CD4-positive, alpha-beta T cell treated with Interleukin-21 for 1 hour (primary cell): ENCODE measurements around the gene RXRA.

Source experiments
- DNase-seq: peaks from one replicate; pipeline ENCODE4 v3.0.0-alpha.2; 2020

Gene RXRA

DNA sequence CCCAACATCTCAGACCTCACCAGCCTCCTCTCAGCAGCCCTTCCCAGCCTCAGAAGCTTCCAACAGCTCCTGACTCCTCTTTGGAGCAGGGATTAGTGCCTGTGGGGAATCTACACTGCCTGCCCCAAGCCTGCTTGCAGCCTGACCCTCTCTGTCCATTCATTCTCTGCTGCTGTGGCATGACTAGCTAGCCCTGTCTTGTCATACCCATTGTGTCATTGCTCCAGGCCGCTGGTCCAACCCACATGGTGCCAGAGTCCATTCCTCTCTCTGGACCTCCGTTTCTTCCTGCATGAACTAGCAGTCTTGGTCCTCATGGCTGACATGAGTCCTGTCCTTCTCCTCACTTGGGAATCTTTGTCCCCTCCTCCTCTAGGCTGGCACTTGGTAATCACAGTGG is 12.8 kb upstream of the RXRA start:
- DNase-seq: no peak

DNA sequence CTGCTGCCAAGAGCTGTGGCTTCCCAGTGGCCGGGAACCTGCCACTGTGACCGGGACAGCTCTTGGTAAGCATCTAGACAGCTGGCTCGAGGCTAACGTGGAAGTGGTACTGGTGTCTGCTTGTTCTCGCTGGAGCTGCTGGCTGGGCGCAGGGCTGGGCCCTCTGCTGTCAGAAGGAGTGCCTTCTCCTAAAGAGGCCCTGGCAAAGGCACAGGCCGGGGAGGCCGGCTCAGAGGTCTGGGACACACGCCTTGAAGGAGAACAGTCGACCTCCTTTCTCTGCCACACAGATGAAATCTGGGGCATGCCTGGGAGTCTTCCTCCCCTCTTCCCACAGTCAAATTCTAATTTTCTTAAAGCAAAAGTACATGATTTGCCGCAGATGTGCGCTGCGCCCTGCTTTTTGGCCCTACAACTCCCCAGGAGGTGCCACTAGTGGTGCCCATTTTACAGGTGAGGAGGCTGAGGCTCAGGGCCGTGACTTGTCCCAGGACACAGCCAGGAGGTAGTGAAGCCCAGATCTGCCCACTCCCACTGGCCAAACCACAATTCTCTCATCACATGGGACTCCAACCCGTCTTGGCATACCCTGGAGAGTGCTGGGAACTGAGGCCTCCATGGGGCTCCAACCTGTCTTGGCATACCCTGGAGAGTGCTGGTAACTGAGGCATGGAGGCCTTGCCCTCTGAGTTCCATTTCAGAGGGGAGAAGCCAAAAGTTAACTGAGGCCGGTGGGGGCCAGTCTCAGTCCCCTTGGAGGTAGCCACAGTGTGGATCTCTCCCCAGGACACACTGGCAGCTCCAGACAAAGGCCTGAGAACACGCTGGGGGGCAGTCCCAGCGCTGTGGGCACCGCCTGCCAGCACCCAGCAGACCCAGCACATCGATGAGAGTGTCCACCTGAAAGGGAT is 12.0 kb upstream of the RXRA start:
- DNase-seq: no peak

DNA sequence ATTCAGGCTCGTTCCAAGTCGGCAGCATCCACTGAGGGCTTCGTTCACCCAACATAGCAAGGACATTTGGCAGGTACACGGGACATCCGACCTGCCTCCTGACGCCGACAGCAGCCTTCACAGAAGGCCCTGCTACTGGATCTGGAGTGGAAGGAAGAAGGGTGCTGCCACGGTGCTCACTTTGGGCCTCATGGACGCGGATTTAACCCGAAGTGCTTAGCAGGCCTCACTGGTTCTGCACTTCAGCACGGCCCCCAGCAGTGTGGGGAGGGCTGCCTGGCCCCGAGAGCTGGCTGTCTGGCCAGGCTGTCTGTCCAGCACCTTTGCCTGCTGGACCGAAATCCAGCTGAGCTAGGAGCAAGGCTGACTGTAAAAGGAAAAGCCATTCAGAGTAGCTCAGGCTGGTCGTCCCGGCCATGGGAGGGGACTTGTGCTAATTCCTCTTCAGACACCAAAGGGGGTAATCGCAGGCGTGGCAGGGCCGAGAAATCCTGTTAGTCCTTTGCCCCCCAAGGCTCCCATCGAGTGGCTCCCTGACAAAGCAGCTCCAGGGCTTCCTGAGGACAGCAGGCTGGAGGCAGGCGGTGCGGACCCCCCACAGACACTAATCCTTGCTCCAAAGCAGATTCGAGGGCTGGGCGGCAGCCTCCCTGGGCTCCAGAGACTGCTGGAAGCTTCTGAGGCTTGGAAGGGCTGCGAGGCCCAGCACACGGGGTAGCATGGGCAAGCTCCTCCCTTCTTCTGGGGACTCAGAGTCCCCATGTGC is 11.1 kb upstream of the RXRA start:
- DNase-seq: no peak

DNA sequence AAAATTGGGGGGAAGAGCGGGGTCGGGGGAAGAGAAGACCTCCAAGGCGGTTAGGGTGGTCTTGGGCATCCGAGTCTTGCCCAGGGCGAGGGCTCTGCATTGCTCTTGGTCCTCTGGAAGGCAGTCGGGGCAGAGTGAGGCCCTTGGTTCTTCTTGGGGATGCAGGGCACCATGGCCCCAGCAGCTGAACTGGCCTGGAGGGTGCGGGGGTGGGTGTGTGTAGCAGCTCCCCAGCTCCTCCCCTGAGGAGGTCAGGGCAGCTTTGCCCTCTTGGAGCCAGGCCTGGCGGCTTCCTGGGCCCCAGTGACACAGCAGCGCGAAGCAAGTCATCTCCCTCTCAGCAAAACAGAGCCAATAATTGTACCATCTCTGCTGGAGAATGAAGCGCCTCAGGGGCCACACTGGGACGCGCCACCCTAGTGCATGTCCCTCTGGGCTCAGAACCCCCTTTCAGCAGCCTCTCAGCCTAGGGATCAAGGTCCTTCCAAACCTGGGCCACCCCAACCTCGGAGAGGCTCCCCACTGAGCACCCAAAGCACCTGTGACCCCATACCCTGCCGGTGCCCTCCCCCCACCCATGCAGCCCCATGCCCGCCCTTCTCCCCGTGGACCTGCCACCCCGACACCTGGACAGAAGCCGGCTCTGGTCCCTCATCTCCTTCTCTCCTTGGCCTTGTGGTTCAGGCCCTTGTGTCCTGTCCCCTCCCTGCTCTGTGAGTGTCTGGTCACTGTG is 10.4 kb upstream of the RXRA start:
- DNase-seq: no peak

DNA sequence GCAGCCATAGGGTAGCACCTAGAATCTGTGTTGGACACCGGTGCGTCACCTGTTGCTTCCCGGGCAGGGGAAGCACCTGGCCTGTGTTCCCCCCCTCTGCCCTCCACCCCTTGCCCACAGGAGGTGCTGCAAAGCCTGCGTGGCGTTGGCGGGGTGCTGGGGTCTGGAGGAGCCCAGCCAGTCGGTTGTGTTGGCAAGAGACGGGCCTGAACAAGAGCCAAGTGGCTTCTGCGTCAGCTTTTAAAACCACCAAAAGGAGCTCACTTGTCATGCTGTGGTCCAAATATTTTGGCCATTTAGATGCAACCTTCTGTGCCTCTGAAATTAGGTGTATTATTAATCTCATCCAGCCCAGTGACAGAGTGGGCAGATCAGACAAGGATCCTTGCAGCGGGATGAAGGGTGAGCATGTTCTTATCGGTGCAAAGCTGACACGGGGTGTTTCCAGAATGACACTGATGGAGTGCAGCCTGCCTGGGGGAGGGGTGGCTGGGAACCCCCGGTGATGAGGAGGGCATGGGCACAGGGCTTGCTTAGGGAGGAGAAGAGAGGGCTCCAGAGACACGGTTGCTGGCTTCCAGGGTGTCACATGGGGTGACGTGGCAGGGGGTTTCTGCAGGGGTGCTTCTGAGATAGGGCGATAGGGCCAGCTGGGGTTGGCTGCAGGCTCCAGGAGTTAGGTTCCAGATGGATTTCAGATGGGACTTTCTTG is 9.7 kb upstream of the RXRA start:
- no peak for DNase-seq

DNA sequence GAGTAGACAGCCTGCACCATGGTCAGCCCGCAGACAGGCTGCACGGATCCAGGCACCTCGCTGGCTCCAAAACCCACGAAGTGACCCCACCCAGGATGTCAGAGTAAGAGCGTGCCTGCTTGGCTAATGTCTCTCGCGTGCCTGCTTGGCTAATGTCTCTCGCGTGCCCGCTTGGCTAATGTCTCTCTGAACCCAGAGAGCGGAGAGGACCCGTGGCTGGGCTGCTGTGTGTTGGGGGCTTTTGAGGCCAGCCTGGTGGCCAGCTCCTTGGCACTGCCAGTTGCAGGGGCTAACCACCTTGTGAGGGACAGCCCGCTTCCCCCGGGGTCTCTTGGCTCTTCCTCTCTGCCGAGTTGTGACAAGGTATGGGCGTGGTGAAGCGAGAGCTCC is 8.9 kb upstream of the RXRA start:
- no peak for DNase-seq

DNA sequence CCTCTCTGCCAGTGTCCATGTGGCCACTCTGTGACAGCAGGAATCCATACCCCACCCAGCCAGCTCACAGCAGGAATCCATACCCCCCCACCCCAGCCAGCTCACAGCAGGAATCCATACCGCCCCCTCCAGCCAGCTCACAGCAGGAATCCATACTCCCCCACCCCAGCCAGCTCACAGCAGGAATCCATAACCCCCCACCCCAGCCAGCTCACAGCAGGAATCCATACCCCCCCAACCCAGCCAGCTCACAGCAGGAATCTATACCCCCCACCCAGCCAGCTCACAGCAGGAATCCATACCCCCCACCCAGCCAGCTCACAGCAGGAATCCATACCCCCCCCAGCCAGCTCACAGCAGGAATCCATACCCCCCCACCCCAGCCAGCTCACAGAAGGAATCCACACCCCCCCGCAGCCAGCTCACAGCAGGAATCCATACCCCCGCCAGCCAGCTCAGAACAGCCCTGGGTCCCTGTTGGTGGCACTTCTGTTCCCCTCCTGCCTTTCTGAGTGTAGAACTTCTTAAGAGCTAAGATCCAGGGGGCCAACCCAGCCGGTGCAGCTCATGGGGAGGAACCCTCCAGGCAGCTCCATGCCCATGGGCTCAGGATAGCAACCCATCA is 8.4 kb upstream of the RXRA start:
- DNase-seq: no peak

DNA sequence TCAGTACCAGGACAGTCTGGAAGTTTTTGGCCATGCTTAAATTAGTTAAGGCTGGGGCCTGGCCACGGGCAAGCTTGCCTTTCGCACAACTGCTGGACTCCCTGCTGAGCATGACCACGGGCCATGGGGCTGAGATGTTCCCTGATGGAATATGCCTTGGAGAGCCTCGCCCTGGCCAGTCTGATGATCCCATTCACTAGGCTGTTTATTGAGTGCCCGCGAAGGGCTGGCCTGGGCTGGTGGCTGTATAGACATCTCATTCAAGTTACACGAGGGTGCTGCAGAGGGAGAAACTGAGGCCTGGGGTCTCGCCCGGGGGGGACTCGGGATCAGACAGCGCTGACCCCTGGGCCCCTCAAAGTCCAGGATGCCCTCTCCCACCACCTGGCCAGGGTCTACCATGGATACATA is 7.8 kb upstream of the RXRA start:
- no peak for DNase-seq

DNA sequence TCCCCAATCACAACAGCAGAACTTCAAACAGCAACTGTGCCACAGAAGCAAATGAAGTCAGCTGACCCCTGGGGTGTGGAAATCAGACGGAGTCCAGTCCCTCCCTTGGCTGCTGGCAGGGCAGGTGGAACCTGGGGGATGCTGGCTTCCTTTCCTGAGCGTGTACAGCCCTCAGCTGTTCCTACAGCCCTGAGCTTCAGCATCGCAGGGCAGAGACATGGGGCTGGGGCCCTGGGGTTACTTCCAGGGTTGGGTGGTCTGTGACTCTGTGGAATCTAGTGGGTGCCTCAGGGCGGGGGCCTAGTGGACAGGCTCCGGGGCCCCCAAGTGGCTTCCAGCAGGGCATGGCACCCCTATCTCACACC is 7.3 kb upstream of the RXRA start:
- no peak for DNase-seq

DNA sequence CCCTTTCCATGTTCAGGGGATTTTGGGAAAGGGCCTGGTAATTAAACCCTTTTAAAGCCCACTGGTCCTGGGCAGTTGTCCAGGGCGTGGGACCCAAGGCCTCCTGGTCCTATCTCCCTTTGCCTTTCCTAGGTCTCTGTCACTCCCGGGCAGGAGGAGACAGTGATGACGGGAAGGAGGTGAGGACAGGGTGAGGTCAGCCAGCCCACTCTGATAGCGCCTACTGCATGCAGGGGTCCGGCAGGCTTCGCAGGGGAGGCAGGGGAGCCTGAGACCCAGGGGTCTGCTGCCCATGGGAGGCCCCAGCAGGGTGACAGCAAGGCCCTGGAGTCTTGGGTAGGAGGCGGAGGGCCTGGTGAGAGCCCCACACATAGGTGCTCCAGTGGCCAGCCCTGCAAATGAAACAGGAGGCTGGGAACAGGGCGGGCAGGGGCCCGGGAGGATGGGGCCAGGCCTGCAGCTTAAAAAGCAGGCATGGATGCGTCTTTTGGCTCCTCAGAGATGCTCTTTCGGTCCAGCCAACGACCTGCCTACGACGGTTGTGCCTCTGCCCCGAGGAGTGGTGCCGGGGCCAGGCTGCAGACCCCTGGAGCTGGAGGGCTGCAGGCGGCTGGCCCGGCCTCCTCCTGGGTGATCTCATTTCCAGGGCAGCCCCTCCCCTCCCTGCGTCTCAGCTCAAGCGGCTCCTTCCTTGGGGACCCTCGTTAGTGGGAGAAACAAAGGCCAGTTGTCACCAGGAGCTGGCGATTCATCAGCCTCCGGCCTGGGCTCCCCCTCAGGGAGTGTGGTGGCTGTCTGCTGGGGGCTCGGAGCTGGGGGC is 6.7 kb upstream of the RXRA start:
- DNase-seq: no peak

DNA sequence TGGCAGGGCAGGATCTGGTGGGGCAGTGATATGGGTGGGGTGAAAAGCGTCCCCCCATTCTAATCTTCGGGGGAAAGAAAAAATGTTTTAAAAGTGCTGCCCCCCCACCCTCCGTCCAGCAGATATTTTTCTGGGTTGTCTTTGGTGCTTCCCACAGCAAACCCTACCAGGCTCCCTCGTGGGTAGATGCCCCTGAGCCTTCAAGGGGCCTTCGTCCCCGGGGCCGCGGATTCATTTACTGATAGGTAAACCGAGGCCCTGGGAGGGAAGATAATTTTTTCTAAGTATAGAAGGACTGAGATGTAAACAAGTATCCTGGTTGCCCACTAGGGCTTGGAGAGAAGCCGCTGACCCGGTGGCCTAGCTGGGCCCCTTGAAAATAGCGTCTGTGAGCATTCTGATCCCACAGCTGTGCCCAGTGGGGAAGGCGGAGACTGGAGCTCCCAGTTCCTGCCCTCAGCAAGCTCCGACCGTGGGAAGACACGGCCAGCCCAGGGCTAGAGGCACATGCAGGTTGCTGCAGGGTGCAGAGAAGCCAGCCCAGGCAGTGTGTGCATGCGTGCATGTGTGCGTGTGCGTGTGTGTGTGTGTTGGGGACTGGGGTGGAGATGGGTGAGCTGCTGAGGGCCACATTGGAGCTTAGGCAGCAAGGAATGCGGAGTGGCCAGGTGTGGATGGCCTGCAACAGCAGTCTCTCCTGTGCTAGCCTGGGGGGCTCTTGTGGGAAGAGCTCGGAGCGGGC is 6.0 kb upstream of the RXRA start:
- DNase-seq: no peak

DNA sequence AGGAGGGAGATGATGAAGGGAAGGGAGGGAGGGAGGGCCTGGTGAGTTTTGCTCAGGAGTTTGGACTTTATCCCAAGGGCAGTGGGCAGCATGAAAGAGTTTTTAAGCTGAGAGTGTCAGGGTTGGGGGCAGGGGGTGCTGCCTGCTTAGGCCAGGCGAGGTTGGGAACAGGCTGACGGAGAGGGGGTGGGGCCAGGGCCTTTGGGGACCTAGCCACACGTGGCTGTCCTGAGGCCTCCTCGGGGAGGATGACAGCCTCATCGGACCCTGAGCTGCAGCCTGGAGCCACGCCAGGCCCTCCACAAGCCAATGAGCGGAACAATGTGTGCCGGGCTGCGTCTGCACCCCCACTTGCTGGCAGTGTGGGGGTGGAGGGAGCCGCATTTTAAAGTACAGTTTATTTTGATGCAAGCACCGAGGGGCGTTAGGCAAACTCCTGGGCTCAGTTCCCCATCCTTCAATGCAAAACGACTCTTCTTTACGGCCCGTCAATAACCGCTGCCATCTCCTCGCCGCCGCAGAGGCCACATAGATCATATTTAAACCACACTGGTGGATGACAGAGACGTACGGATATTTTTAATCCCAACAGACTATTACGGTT is 5.3 kb upstream of the RXRA start:
- no peak for DNase-seq

DNA sequence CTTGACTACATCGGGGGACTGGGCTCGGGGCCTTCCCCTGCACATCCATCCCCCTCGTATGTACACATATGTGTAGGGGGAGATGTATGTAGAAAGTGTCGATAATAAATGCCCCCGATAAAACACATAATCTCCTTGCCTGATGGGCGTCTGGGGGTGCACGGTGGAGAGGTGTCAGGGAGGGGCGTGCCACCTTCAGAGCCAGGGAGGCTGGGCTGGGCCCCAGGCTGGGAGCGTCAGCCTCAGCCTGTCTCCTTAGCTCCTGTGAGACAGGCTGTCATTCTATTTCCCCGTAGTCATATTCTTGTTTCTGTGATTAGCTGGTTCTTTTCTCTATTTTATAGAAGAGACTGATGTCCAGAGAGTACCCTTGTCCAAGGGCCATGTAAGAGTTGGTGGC is 4.7 kb upstream of the RXRA start:
- DNase-seq: no peak

DNA sequence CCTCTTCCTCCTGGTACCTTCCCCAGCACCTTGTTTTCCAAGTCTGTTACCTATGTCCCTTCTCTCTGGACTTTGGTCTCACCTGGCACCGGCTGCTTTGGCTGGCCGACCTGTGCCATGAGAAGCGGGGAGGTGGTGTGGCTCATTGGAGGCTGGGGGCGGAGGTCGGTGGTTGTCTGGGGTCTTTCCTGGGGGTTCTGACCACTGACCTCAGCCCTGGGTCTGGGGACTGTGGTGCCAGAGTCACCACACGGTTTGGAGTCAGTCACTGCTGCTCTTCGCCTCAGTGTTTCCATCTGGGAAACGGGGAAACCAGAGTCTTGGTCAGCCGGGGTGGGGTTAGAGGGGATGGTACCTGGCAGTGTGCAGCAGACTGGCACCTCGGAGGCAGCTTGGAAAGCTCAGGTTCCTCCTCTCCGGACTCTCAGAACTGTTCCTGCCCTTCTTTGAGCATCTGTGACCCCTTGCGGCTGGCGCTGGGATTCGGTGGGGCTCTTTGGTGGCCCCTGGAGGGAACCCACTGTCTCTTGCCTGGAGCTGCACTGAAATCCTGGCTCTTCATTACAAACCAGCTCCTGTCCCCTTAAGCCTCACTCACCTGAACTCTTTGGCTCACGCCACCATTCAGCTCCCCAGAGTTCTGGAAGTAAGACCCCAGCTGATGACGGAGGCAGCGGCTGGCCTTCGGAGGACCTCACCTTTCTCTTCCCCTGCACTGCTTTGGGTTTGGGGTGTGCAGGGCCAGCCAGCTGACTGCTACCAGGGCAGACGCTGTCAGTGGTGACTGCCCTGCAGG is 4.1 kb upstream of the RXRA start:
- no peak for DNase-seq

DNA sequence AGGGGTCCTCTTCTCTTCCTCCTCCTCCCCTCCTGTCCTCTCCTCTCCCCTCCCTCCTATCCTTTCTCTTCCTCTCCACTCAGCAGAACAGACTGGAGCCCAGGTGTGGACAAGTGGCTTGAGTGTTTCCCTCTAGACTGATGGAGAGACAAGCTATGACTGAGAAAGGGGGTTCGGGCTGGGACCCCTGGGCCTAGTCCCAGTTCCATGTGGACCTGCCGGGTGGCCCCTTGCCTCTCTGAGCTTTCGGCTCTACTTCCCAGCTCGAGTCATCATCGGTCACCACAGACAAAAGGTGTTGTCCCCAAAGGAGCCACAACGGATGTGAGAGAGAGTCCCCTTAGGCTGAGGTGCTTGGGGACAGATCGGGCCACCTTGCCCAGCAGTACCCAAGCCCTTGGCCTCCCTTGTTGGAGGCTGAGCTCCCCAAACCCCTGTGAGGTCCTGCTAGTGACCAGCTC is 3.4 kb upstream of the RXRA start:
- no peak for DNase-seq

DNA sequence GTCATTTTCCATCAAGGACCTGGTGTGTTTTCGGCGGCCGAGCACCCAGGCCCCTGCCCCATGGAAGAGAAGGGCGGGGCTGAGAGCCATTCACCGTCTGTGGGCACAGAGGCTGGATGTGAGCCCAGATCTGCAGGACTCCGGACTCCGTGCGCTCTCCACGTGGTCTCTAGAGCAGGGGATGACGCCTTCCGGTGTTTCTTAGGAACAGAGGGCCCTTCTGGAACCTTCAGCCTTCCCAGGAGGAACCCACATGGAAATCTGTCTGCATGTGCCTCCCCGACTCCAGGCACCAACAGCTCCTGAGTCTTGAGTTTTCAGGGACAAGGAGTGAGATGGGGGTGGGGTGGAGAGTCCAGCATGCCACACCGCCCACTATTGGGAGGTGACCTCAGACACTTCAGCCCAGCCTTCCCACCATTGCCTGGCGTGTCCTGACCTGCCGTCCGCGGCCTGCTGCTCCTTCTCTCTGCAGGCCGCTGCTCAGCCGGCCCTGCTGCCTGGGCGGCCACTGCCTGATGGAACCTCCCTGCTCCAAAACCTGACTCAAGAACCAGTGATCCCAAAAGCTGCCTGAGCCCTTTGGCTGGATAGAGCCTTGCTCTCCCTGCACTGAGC is 2.4 kb upstream of the RXRA start:
- DNase-seq: no peak

DNA sequence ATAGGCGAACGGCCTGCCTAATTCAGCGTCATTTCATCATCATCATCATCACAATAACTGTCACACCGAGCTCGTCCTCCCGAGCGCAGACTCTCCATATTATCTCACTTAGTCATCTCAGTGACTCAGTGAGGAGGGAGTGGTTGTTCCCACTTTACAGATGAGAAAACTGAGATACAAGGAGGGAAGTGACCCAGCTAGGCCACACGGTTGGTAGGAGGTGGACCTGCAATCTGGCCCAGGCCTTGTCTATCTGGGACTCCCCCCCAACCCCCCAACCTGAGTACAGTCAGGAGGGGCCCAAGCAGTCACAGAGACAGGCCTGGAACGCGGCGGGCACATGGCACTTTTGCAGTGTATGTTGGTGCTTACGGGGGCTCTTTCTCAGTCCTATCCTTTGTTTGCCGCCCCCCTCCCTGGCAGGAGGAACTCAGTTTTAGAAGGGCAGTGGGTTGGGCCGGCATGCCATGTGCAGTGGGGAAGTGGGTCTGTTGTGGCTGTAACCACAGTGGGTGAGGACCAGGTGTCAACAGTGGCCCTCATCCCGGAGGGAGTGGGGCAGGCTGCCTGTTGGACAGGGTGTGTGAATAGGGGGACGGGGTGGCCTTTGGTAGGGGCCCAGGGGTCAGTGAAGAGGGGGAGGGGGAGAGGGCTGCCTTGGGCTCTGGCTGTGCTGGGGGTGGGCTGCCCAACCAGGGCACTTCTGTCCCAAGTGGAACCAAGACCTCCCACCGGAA is 1.7 kb upstream of the RXRA start:
- DNase-seq: peak; percentile 12

DNA sequence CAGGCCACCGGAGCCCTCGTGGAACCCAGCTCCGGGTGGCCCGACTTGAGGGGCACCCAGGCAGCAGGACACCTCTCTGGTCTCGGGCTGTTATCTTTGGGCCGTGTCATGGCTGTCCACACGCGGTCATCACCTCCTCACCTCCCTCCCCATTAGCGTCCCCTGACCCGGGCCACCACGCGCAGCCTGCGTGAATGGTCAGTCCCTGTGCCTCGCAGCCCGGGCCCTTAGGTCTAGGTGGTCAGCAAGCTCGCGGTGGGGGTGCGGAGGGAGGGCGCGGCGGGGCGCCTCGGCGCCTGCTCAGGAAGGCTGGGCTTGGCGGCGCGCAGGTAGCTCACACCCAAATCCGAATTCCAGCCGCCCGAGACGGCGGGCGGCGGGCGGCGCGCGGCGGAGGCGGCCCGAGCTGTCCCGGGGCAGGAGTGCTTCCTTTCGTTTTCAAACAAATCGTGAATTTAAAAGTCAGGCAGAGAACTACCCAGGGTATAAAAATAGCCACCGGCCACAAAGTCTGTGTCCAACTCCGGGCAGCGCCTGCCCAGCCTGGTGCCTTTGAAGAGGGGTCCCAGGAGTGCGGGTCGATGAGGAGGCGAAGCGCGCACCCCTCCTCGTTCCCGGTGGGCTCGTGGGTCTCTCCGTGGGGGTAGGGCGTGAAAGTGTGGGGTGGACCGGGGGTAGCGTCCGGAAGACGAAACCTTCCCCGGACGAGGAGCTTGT is 1.0 kb upstream of the RXRA start:
- peak; percentile 38 for DNase-seq
